ENCODE measurements around the gene RRAGC.

DNA sequence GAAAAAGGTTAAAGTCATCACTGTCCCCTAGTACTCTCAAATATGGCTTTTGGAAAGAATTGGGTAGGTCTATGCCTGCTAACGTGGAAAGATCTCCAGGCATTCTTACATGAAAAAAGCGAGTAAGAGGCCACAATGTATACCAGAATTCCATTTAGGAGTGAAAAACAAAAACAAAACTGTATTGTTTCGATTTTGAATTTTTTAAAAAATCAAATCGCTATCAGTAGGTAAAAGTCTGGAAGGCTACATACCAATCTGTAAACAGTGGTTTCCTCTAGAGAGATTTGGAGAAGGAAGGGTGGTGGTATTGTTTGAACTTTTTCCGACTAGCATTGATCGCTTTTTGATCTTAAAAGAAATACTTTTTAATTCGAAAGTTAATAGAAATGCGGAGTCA lies 55.9 kb downstream of the RRAGC start:
- TF ChIP-seq CREB1 (IDR thresholded peaks at IDR 0.05; ENCODE audit: low read depth) (no peak), NFIC (IDR thresholded peaks at IDR 0.05) (no peak), CEBPB (IDR thresholded peaks at IDR 0.05) (no peak), EGR1 (IDR thresholded peaks at IDR 0.05) (no peak), RAD21 (IDR thresholded peaks at IDR 0.05; ENCODE audit: low read depth) (no peak), EP300 (IDR thresholded peaks at IDR 0.05; ENCODE audit: borderline replicate concordance) (no peak)
- TF ChIP-seq, protein P1, sequence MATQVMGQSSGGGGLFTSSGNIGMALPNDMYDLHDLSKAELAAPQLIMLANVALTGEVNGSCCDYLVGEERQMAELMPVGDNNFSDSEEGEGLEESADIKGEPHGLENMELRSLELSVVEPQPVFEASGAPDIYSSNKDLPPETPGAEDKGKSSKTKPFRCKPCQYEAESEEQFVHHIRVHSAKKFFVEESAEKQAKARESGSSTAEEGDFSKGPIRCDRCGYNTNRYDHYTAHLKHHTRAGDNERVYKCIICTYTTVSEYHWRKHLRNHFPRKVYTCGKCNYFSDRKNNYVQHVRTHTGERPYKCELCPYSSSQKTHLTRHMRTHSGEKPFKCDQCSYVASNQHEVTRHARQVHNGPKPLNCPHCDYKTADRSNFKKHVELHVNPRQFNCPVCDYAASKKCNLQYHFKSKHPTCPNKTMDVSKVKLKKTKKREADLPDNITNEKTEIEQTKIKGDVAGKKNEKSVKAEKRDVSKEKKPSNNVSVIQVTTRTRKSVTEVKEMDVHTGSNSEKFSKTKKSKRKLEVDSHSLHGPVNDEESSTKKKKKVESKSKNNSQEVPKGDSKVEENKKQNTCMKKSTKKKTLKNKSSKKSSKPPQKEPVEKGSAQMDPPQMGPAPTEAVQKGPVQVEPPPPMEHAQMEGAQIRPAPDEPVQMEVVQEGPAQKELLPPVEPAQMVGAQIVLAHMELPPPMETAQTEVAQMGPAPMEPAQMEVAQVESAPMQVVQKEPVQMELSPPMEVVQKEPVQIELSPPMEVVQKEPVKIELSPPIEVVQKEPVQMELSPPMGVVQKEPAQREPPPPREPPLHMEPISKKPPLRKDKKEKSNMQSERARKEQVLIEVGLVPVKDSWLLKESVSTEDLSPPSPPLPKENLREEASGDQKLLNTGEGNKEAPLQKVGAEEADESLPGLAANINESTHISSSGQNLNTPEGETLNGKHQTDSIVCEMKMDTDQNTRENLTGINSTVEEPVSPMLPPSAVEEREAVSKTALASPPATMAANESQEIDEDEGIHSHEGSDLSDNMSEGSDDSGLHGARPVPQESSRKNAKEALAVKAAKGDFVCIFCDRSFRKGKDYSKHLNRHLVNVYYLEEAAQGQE (IDR thresholded peaks at IDR 0.05; ENCODE audit: low read depth), result no peak
- TF ChIP-seq, protein P2, sequence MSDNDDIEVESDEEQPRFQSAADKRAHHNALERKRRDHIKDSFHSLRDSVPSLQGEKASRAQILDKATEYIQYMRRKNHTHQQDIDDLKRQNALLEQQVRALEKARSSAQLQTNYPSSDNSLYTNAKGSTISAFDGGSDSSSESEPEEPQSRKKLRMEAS (IDR thresholded peaks at IDR 0.05), result no peak

Measured in Ishikawa (cell line).